ENCODE measurements around the gene CDC42. TPM values are rescaled to one million over a fixed set of nuclear protein-coding genes. Genes with fewer than 3 reads are reported as not detected.

CDC42 gene
- total and polyA plus RNA-seq, 9 of the 15 experiments (the other 6 are each of a cell fraction or from before 2014, with no cell fraction given): 186 to 398 (median 325) TPM

- TF ChIP-seq, protein P1, sequence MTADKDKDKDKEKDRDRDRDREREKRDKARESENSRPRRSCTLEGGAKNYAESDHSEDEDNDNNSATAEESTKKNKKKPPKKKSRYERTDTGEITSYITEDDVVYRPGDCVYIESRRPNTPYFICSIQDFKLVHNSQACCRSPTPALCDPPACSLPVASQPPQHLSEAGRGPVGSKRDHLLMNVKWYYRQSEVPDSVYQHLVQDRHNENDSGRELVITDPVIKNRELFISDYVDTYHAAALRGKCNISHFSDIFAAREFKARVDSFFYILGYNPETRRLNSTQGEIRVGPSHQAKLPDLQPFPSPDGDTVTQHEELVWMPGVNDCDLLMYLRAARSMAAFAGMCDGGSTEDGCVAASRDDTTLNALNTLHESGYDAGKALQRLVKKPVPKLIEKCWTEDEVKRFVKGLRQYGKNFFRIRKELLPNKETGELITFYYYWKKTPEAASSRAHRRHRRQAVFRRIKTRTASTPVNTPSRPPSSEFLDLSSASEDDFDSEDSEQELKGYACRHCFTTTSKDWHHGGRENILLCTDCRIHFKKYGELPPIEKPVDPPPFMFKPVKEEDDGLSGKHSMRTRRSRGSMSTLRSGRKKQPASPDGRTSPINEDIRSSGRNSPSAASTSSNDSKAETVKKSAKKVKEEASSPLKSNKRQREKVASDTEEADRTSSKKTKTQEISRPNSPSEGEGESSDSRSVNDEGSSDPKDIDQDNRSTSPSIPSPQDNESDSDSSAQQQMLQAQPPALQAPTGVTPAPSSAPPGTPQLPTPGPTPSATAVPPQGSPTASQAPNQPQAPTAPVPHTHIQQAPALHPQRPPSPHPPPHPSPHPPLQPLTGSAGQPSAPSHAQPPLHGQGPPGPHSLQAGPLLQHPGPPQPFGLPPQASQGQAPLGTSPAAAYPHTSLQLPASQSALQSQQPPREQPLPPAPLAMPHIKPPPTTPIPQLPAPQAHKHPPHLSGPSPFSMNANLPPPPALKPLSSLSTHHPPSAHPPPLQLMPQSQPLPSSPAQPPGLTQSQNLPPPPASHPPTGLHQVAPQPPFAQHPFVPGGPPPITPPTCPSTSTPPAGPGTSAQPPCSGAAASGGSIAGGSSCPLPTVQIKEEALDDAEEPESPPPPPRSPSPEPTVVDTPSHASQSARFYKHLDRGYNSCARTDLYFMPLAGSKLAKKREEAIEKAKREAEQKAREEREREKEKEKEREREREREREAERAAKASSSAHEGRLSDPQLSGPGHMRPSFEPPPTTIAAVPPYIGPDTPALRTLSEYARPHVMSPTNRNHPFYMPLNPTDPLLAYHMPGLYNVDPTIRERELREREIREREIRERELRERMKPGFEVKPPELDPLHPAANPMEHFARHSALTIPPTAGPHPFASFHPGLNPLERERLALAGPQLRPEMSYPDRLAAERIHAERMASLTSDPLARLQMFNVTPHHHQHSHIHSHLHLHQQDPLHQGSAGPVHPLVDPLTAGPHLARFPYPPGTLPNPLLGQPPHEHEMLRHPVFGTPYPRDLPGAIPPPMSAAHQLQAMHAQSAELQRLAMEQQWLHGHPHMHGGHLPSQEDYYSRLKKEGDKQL (CRISPR knock-in tag; IDR thresholded peaks at IDR 0.05; ENCODE audit: borderline replicate concordance): 0 out of 2 replicates have a peak, but pooled peaks have one; percentile 62
- no peak for TF ChIP-seq ZKSCAN8 (CRISPR knock-in tag; IDR thresholded peaks at IDR 0.05)
- TF ChIP-seq ZNF696 (CRISPR knock-in tag; conservative IDR thresholded peaks at IDR 0.05): no peak
- TF ChIP-seq BACH1 (tag; IDR thresholded peaks at IDR 0.05): no peak
- TF ChIP-seq TARDBP (IDR thresholded peaks at IDR 0.05): no peak
- no peak for TF ChIP-seq HSF4 (CRISPR knock-in tag; IDR thresholded peaks at IDR 0.05; ENCODE audit: borderline replicate concordance)
- peak; percentile 72; the same call in 1 of the 2 replicates for TF ChIP-seq SOX6 (IDR thresholded peaks at IDR 0.05)
- TF ChIP-seq ZNF133 (CRISPR knock-in tag; IDR thresholded peaks at IDR 0.05): no peak
- no peak for TF ChIP-seq ZNF3 (CRISPR knock-in tag; IDR thresholded peaks at IDR 0.05)
- TF ChIP-seq MBD2 (IDR thresholded peaks at IDR 0.05; ENCODE audit: borderline replicate concordance, low read depth): no peak; the same call in 1 of the 2 replicates
- TF ChIP-seq NR2F6 (CRISPR knock-in tag; IDR thresholded peaks at IDR 0.05): no peak
- TF ChIP-seq, protein P2, sequence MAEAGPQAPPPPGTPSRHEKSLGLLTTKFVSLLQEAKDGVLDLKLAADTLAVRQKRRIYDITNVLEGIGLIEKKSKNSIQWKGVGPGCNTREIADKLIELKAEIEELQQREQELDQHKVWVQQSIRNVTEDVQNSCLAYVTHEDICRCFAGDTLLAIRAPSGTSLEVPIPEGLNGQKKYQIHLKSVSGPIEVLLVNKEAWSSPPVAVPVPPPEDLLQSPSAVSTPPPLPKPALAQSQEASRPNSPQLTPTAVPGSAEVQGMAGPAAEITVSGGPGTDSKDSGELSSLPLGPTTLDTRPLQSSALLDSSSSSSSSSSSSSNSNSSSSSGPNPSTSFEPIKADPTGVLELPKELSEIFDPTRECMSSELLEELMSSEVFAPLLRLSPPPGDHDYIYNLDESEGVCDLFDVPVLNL (CRISPR knock-in tag; IDR thresholded peaks at IDR 0.05; ENCODE audit: low read depth): peak; percentile 24; the same call in 1 of the 2 replicates
- peak; percentile 65 for TF ChIP-seq NBN (IDR thresholded peaks at IDR 0.05; ENCODE audit: low read depth)
- TF ChIP-seq ZNF263 (CRISPR knock-in tag; IDR thresholded peaks at IDR 0.05; ENCODE audit: borderline replicate concordance): 0 out of 2 replicates have a peak, but pooled peaks have one; percentile 11
- TF ChIP-seq, protein P3, sequence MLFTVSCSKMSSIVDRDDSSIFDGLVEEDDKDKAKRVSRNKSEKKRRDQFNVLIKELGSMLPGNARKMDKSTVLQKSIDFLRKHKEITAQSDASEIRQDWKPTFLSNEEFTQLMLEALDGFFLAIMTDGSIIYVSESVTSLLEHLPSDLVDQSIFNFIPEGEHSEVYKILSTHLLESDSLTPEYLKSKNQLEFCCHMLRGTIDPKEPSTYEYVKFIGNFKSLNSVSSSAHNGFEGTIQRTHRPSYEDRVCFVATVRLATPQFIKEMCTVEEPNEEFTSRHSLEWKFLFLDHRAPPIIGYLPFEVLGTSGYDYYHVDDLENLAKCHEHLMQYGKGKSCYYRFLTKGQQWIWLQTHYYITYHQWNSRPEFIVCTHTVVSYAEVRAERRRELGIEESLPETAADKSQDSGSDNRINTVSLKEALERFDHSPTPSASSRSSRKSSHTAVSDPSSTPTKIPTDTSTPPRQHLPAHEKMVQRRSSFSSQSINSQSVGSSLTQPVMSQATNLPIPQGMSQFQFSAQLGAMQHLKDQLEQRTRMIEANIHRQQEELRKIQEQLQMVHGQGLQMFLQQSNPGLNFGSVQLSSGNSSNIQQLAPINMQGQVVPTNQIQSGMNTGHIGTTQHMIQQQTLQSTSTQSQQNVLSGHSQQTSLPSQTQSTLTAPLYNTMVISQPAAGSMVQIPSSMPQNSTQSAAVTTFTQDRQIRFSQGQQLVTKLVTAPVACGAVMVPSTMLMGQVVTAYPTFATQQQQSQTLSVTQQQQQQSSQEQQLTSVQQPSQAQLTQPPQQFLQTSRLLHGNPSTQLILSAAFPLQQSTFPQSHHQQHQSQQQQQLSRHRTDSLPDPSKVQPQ (CRISPR knock-in tag; IDR thresholded peaks at IDR 0.05; ENCODE audit: borderline replicate concordance): no peak
- no peak for TF ChIP-seq ZNF232 (CRISPR knock-in tag; IDR thresholded peaks at IDR 0.05)
- TF ChIP-seq FOXA3 (CRISPR knock-in tag; conservative IDR thresholded peaks at IDR 0.05 in 1 of 2, IDR thresholded peaks at IDR 0.05 in 1 of 2): no peak
- TF ChIP-seq L3MBTL2 (IDR thresholded peaks at IDR 0.05): peak; percentile 28; the same call in 1 of the 2 replicates
- TF ChIP-seq HDAC8 (tag; IDR thresholded peaks at IDR 0.05): no peak; the same call in 1 of the 2 replicates
Observed at GRCh38 chr1:22053017-22053860, 730 bp downstream of the CDC42 start (continued).
